BLaER1 (cell line): ENCODE measurements around the gene PRCC.

Experiments used
- H3K27ac ChIP-seq: shearing (Covaris generic); formaldehyde crosslinking; 2 replicates; pipeline ENCODE4 v1.8.1; 2022
- H3K27me3 ChIP-seq: shearing (Covaris generic); formaldehyde crosslinking; 2 replicates; pipeline ENCODE4 v1.8.1; 2022
- H3K36me3 ChIP-seq: shearing (Covaris generic); formaldehyde crosslinking; 2 replicates; pipeline ENCODE4 v1.8.1; 2022
- H3K4me1 ChIP-seq: shearing (Covaris generic); formaldehyde crosslinking; 2 replicates; pipeline ENCODE4 v1.8.1; 2022
- H3K4me2 ChIP-seq: shearing (Covaris generic); formaldehyde crosslinking; 2 replicates; pipeline ENCODE4 v1.8.1; 2022
- H3K4me3 ChIP-seq: shearing (Covaris generic); formaldehyde crosslinking; 2 replicates; pipeline ENCODE4 v1.8.1; 2022
- H3K9ac ChIP-seq: shearing (Covaris generic); formaldehyde crosslinking; 2 replicates; pipeline ENCODE4 v1.8.1; 2022
- H3K9me3 ChIP-seq: shearing (Covaris generic); formaldehyde crosslinking; 2 replicates; pipeline ENCODE4 v1.8.1; 2022
- H4K20me1 ChIP-seq: shearing (Covaris generic); formaldehyde crosslinking; 2 replicates; pipeline ENCODE4 v1.8.1; 2022
- Cebpa-rat ChIP-seq: shearing (Covaris generic); IDR thresholded peaks from 2 replicates; pipeline ENCODE4 v1.8.1; 2022

Gene PRCC

GRCh38 chr1:156821801-156822200 is 54.5 kb downstream of the PRCC start:
- Histone ChIP-seq H3K9ac (no peak overlapping the region), H3K9me3 (no peaks in the 10 kb centered on the region), H3K4me3 (no peak overlapping the region), H3K36me3 (no peaks in the 10 kb centered on the region), H3K27ac (no peak overlapping the region), H3K4me2 (no peak overlapping the region), H3K4me1 (peaks cover 9% of the 10 kb centered on the region), H3K27me3 (no peaks in the 10 kb centered on the region), H4K20me1 (no peaks in the 10 kb centered on the region)
- TF ChIP-seq Cebpa-rat: no peak

DNA sequence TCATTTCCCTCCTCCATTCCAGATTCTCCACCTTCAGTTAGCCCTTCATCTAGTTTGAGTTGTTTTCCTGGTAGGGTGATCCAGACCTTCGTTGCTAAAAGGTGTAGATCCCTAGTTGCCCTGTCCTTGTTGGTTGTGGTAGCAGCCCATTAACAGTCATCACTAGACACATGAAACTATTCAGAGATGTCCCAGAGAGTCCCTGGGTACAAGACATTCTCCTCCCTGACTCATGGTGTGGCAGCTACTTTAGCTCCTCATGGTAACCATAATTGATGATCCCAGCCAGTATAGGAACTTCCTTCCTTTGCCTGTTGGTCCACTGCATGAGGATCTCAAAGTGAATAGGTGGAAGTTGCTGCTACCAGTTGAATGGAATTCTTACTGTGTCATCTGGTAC is 55.3 kb downstream of the PRCC start:
- H3K4me1 ChIP-seq: peaks cover under 1% of the 10 kb centered on the region
- no peak overlapping the region for H3K4me3 ChIP-seq
- H4K20me1 ChIP-seq: no peaks in the 10 kb centered on the region
- no peak overlapping the region for H3K4me2 ChIP-seq
- no peaks in the 10 kb centered on the region for H3K27me3 ChIP-seq
- H3K36me3 ChIP-seq: no peaks in the 10 kb centered on the region
- H3K27ac ChIP-seq: no peak overlapping the region
- H3K9ac ChIP-seq: no peak overlapping the region
- no peak for TF ChIP-seq Cebpa-rat
- no peaks in the 10 kb centered on the region for H3K9me3 ChIP-seq

DNA sequence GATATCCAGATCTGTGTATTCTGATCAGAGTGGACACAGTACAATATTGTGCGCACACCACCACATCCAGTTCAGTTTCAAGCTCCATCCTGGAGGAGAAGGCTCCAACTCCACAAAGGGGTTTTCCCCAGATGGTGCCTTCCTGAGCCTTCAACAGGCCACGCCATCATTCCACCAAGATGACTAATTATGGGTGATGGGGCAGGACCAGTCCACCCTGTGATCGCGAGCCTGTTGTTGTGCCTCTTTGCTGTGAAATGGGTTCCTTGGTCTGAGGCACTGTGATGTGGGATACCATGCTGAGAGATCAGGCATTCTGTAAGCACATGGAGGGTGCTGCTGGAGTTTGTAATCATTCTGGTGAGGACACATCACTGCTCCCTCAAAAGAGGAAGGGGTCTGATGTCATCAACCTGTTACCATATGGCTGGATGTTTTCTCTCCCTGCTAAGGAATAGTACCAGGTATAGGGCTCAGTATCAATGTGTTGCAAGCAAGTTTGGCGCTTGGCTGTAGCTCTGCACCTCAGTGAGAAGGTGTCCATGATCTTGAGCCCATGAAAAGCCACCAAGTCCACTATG is 56.0 kb downstream of the PRCC start:
- Histone ChIP-seq H3K27me3 (no peaks in the 10 kb centered on the region), H4K20me1 (no peaks in the 10 kb centered on the region), H3K36me3 (no peaks in the 10 kb centered on the region), H3K4me2 (no peak overlapping the region), H3K9ac (no peak overlapping the region), H3K9me3 (no peaks in the 10 kb centered on the region), H3K27ac (no peak overlapping the region), H3K4me1 (0 out of 2 replicates have a peak, but pooled peaks cover under 1% of the 10 kb centered on the region), H3K4me3 (no peak overlapping the region)
- TF ChIP-seq Cebpa-rat: no peak

GRCh38 chr1:156826630-156827029 is 59.3 kb downstream of the PRCC start:
- no peak for TF ChIP-seq Cebpa-rat
- Histone ChIP-seq H3K4me1 (peaks cover 12% of the 10 kb centered on the region), H4K20me1 (no peaks in the 10 kb centered on the region), H3K27ac (no peak overlapping the region), H3K36me3 (no peaks in the 10 kb centered on the region), H3K9me3 (no peaks in the 10 kb centered on the region), H3K4me3 (no peak overlapping the region), H3K27me3 (no peaks in the 10 kb centered on the region), H3K9ac (no peak overlapping the region), H3K4me2 (no peak overlapping the region)

GRCh38 chr1:156828400-156829124 is 61.2 kb downstream of the PRCC start:
- H3K4me3 ChIP-seq: no peak overlapping the region
- no peaks in the 10 kb centered on the region for H3K27me3 ChIP-seq
- H3K9ac ChIP-seq: no peak overlapping the region; the same call in 1 of the 2 replicates
- H4K20me1 ChIP-seq: no peaks in the 10 kb centered on the region
- no peaks in the 10 kb centered on the region for H3K9me3 ChIP-seq
- TF ChIP-seq Cebpa-rat: no peak
- peak overlapping the region; percentile 41 for H3K4me2 ChIP-seq
- H3K36me3 ChIP-seq: no peaks in the 10 kb centered on the region
- H3K27ac ChIP-seq: no peak overlapping the region
- peaks cover 12% of the 10 kb centered on the region for H3K4me1 ChIP-seq

DNA sequence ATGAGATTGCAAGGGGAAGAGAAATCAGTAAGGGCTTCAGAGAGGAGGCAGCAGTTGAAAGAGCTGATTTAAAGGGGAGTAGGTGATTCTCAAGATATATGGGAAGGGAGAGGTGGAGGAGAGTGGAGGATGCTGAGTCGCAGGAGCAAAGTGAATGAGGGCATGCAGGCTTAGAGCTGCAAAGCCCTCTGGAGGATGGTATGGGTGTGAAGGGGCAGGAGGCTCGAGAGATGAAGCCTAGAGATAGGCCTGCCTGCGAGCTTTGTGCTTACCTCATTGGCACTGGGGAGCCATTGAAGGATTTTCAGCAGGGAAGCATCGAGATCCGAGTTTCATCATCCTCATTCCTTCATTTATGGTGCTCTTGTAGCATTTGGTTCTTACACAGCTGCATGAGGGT is 65.1 kb downstream of the PRCC start:
- H4K20me1 ChIP-seq: no peaks in the 10 kb centered on the region
- H3K27ac ChIP-seq: no peak overlapping the region
- H3K27me3 ChIP-seq: no peaks in the 10 kb centered on the region
- H3K4me1 ChIP-seq: peaks cover 12% of the 10 kb centered on the region
- TF ChIP-seq Cebpa-rat: no peak
- no peak overlapping the region for H3K9ac ChIP-seq
- H3K36me3 ChIP-seq: no peaks in the 10 kb centered on the region
- no peak overlapping the region for H3K4me3 ChIP-seq
- no peak overlapping the region for H3K4me2 ChIP-seq
- no peaks in the 10 kb centered on the region for H3K9me3 ChIP-seq

- H3K9me3 ChIP-seq: no peaks in the 10 kb centered on the region
- no peak overlapping the region for H3K27ac ChIP-seq
- no peaks in the 10 kb centered on the region for H3K36me3 ChIP-seq
- no peak overlapping the region for H3K4me2 ChIP-seq
- no peaks in the 10 kb centered on the region for H4K20me1 ChIP-seq
- no peaks in the 10 kb centered on the region for H3K27me3 ChIP-seq
- TF ChIP-seq Cebpa-rat: no peak
- H3K4me1 ChIP-seq: peaks cover 10% of the 10 kb centered on the region
- H3K9ac ChIP-seq: no peak overlapping the region
- no peak overlapping the region for H3K4me3 ChIP-seq
Observed at GRCh38 chr1:156833603-156834002, 66.3 kb downstream of the PRCC start.

- H3K4me3 ChIP-seq: no peak overlapping the region
- no peaks in the 10 kb centered on the region for H4K20me1 ChIP-seq
- H3K9me3 ChIP-seq: no peaks in the 10 kb centered on the region
- no peaks in the 10 kb centered on the region for H3K36me3 ChIP-seq
- no peak overlapping the region for H3K9ac ChIP-seq
- H3K4me1 ChIP-seq: peaks cover 10% of the 10 kb centered on the region
- H3K4me2 ChIP-seq: no peak overlapping the region
- no peak overlapping the region for H3K27ac ChIP-seq
- no peaks in the 10 kb centered on the region for H3K27me3 ChIP-seq
- TF ChIP-seq Cebpa-rat: no peak
Observed at GRCh38 chr1:156834322-156834721, 67.0 kb downstream of the PRCC start.

- Histone ChIP-seq H3K9ac (no peak overlapping the region), H3K27ac (no peak overlapping the region), H3K36me3 (no peaks in the 10 kb centered on the region), H3K9me3 (no peaks in the 10 kb centered on the region), H3K4me2 (no peak overlapping the region), H3K4me1 (peaks cover 13% of the 10 kb centered on the region), H3K27me3 (no peaks in the 10 kb centered on the region), H4K20me1 (no peaks in the 10 kb centered on the region), H3K4me3 (no peak overlapping the region)
- TF ChIP-seq Cebpa-rat: no peak
Observed at GRCh38 chr1:156836041-156836654, 68.8 kb downstream of the PRCC start.

DNA sequence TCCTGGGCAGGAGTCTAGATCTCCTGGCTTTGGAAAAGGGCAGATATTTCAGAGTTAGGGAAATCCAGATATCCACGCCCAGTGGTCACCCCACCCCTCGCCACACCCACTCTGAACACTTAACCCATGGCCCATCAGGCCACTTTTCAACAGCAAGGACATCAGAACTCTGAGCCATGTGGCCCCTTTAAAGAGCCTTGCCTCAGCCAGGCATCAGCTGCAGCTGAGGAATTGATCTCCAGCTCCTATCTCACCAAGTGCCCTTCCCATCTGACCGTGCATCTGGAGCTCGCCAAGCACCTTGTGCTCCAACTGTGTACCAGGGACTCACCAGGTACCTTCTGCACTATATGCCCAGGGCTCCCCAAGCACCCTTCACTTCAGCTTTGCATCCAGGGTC is 69.6 kb downstream of the PRCC start:
- H3K4me1 ChIP-seq: peaks cover 13% of the 10 kb centered on the region
- H4K20me1 ChIP-seq: no peaks in the 10 kb centered on the region
- no peak overlapping the region for H3K4me2 ChIP-seq
- H3K27ac ChIP-seq: no peak overlapping the region
- H3K36me3 ChIP-seq: no peaks in the 10 kb centered on the region
- H3K27me3 ChIP-seq: no peaks in the 10 kb centered on the region
- no peak for TF ChIP-seq Cebpa-rat
- H3K9me3 ChIP-seq: no peaks in the 10 kb centered on the region
- no peak overlapping the region for H3K4me3 ChIP-seq
- H3K9ac ChIP-seq: no peak overlapping the region
